ENCODE measurements around the gene RBMS3. TPM values are rescaled to one million over a fixed set of nuclear protein-coding genes. Genes with fewer than 3 reads are reported as not detected.

The RBMS3 gene
- total RNA-seq, 4 donors from 2014 or later: 116 to 171 (median 152) TPM

DNA sequence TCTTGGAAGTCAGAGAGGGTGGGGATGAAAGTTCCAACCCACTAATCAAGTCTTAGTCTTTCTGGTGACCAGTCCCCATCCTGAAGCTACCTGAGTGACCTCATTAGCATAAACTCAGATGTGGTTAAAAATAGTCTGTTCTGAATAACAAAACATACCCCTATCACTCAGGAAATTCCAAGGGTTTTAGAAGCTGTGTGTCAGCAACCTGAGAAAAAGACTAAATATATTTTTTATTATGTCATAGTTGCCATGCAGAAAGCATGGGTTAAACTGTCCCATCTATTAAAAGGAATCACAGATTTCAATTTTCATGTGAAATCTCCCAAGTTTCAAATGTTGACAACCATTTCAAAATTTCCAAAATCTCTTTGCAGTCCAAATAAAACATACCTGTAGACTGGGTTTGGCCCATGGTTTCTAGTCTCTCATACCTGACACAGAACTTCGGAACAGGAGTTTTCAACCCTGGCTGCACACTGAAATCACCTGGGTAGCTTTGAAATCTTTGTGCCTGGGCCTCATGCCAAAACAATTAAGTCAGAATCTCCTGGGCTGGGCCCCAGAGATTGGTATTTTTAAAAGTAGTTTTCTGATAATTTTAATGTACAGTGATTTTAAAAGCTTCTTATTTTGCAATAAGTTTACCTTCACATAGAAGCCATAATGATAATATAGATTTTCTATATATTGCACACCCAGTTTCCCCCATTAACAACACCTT lies 476.3 kb downstream of the RBMS3 start:
- 29 to 47% methylated on average over 1 of the region's 1 CpG for WGBS, 2 donors
- DNase-seq: peak; percentile 75 to 81
- Histone ChIP-seq H3K9me3 (no peaks in the 10 kb centered on the region), H3K4me1 (peaks cover 54% of the 10 kb centered on the region in 2 donors), H3K27me3 (no peaks in the 10 kb centered on the region), H3K36me3 (no peaks in the 10 kb centered on the region), H3K27ac (peak overlapping the region; percentile 57 to 82 (median 79)), H3K4me3 (replicated peaks in 1 of 3) (no peak overlapping the region)
- TF ChIP-seq, protein P1, sequence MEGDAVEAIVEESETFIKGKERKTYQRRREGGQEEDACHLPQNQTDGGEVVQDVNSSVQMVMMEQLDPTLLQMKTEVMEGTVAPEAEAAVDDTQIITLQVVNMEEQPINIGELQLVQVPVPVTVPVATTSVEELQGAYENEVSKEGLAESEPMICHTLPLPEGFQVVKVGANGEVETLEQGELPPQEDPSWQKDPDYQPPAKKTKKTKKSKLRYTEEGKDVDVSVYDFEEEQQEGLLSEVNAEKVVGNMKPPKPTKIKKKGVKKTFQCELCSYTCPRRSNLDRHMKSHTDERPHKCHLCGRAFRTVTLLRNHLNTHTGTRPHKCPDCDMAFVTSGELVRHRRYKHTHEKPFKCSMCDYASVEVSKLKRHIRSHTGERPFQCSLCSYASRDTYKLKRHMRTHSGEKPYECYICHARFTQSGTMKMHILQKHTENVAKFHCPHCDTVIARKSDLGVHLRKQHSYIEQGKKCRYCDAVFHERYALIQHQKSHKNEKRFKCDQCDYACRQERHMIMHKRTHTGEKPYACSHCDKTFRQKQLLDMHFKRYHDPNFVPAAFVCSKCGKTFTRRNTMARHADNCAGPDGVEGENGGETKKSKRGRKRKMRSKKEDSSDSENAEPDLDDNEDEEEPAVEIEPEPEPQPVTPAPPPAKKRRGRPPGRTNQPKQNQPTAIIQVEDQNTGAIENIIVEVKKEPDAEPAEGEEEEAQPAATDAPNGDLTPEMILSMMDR (IDR thresholded peaks at IDR 0.05): no peak
- TF ChIP-seq POLR2A (IDR thresholded peaks at IDR 0.05): no peak
- intact Hi-C loops (cut with DNase I): no loop called here

DNA sequence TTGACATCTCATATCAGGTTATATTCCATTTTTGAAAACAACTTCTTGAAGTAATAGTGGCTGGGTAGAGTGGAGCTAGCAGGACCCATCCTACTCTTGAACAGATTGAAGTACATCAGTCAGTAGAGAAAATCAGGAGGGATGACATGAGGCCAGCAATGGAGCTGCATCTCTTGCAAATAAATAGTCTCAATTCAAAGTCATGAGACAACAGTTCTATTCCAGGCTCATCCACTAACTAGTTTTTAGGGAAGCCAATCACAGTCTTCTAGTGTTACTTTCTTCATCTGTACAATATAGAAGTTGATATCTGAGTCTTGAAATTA lies 477.2 kb downstream of the RBMS3 start:
- intact Hi-C loops (cut with DNase I): no loop called here
- no peaks in the 10 kb centered on the region for H3K9me3 ChIP-seq
- DNase-seq: no peak
- H3K27ac ChIP-seq: peak overlapping the region; percentile 57 to 82 (median 79)
- no peak overlapping the region for H3K4me3 ChIP-seq (replicated peaks in 1 of 3)
- no peak for TF ChIP-seq POLR2A (IDR thresholded peaks at IDR 0.05)
- TF ChIP-seq, protein P1 (IDR thresholded peaks at IDR 0.05): no peak
- no peaks in the 10 kb centered on the region for H3K27me3 ChIP-seq
- H3K36me3 ChIP-seq: no peaks in the 10 kb centered on the region
- peaks cover 52 to 54% of the 10 kb centered on the region in 2 donors for H3K4me1 ChIP-seq

DNA sequence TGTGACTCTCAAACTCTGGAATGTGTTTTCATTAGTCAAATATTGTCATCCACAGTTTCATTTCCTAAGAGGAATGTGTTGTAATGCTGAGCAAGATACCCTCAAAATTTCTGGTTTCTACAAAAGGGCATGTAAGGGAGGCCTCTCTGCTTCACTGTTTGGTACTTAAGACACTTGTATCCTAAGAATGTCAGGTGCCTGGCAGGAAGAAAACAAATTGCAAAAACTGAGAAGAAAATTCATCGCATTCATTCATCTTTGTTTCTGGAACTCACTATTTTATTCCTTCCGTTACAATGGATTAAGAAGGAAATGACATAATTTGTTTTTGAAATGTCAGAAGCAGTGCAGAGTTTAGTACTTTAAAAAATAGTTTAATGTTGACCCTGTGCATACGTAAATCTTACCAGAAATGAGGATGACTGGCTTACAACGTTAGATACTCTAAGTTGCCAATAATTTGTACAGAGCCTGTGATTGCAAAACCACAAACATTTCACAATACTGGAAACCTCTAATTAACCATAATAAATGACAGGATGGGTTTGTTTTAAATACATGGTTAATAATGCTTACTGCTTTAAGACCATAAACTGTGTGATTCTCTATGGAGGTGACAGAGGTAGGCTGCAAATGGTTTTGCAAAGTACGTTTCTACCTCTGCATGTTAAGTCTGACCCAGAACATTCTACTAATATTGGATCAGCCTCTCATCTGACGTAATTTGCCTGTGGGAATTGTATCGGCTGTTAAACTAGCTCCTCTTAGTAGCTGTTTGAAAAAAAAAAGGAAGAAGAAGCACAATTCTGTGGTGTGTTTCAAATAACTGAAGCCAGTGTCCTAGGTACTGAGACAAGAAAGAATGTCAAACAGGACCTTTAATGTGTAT lies 477.8 kb downstream of the RBMS3 start:
- WGBS, 2 donors: 34 to 50% methylated on average over 7 of the region's 7 CpGs
- H3K27ac ChIP-seq: peak overlapping the region; percentile 57 to 82 (median 79)
- no peak for DNase-seq
- H3K27me3 ChIP-seq: no peaks in the 10 kb centered on the region
- no peak overlapping the region for H3K4me3 ChIP-seq (replicated peaks in 1 of 3)
- intact Hi-C loops (cut with DNase I): no loop called here
- H3K36me3 ChIP-seq: no peaks in the 10 kb centered on the region
- H3K9me3 ChIP-seq: no peaks in the 10 kb centered on the region
- TF ChIP-seq, protein P1 (IDR thresholded peaks at IDR 0.05): no peak
- TF ChIP-seq POLR2A (IDR thresholded peaks at IDR 0.05): no peak
- peaks cover 47 to 54% of the 10 kb centered on the region in 2 donors for H3K4me1 ChIP-seq

DNA sequence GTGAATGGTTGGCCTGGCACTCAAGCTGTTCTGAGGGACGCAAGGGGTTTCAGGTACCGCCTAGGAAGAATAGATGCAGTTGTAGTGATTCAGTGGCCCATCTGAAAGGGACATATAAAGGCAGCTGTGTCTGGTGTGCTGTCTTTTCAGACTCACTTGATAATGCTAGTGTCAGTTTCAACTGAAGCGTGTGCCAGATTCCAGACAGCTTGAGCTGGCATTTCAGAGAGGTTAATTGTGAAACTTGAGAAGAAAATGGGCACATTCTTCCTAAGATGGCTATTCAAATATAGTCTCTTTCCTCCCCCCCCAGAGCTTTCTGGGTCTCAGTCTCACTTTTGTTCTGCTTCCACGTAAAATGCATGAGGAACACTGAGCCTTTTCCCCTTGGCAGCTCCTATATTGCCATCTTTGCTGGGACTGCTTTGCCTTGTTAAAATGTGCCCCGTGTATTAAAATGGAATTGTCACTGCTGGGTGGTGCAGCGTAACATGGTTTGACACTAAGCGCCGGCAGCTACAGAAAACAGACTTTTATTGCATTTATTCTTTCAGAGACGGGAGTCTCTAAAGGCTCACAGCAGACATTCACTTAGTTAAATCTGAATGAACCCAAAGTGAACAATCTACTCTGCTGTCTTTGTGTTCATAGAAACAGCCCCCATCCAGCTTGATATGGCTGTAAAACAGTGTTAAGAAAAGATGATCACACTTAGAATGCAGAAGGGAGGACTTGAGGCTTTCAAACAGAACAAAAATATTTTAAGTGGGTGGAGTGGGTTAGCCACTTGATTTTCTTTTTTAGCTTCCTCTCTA lies 478.7 kb downstream of the RBMS3 start:
- 67 to 70% methylated on average over 9 of the region's 9 CpGs for WGBS, 2 donors
- TF ChIP-seq, protein P1 (IDR thresholded peaks at IDR 0.05): no peak
- no peak for TF ChIP-seq POLR2A (IDR thresholded peaks at IDR 0.05)
- peak in 1 of 2 donors; percentile 29 for DNase-seq
- intact Hi-C loops (cut with DNase I): loop anchor here (10.0 kb wide), 1 partner anchor 245 kb away; no protein-coding TSS in a partner anchor
- no peaks in the 10 kb centered on the region for H3K27me3 ChIP-seq
- H3K4me3 ChIP-seq (replicated peaks in 1 of 3): no peak overlapping the region
- H3K4me1 ChIP-seq: peaks cover 47 to 61% of the 10 kb centered on the region in 2 donors
- H3K9me3 ChIP-seq: no peaks in the 10 kb centered on the region
- H3K36me3 ChIP-seq: no peaks in the 10 kb centered on the region
- peak overlapping the region; percentile 57 to 82 (median 79) for H3K27ac ChIP-seq

Measured in thyroid gland (tissue), 4 donors.